GM23248 (cell line): ENCODE data around the gene XXYLT1. TPM values are rescaled to one million over a fixed set of nuclear protein-coding genes. Genes with fewer than 3 reads are reported as not detected.

ENCODE experiments used
- DNase-seq: peaks from one replicate; pipeline ENCODE4 v3.0.0-alpha.2; 2015
- H2AFZ ChIP-seq: fragments of 200-600 bp; sonication (generic); 2 replicates; pipeline ENCODE4 v1.6.1; 2016; ENCODE audit warnings: antibody characterized with exemption
- H3F3A ChIP-seq: fragments of 200-600 bp; sonication (generic); 2 replicates; pipeline ENCODE4 v1.6.1; 2016; ENCODE audit warnings: mild to moderate bottlenecking, antibody characterized with exemption, mixed run types; ENCODE audit not compliant: insufficient read depth
- H3K27ac ChIP-seq: fragments of 200-600 bp; sonication (generic); 2 replicates; pipeline ENCODE4 v1.5.1; 2016; ENCODE audit warnings: mild to moderate bottlenecking
- H3K27me3 ChIP-seq: fragments of 200-600 bp; sonication (generic); replicated peaks from 2 replicates; pipeline ENCODE4 v1.6.1; 2016; ENCODE audit warnings: mild to moderate bottlenecking; ENCODE audit not compliant: insufficient read depth
- H3K36me3 ChIP-seq: fragments of 200-600 bp; sonication (generic); 2 replicates; pipeline ENCODE4 v1.6.1; 2016; ENCODE audit warnings: low read depth, mild to moderate bottlenecking
- H3K4me1 ChIP-seq: fragments of 200-600 bp; sonication (generic); 2 replicates; pipeline ENCODE4 v1.6.1; 2016; ENCODE audit warnings: mild to moderate bottlenecking; ENCODE audit not compliant: insufficient read depth
- H3K4me2 ChIP-seq: fragments of 200-600 bp; sonication (generic); one replicate; pipeline ENCODE4 v1.6.1; 2016; ENCODE audit warnings: mild to moderate bottlenecking; ENCODE audit not compliant: unreplicated experiment
- H3K4me3 ChIP-seq: fragments of 200-600 bp; sonication (generic); 2 replicates; pipeline ENCODE4 v1.5.1; 2016; ENCODE audit warnings: mild to moderate bottlenecking
- H3K79me2 ChIP-seq: fragments of 200-600 bp; sonication (generic); 2 replicates; pipeline ENCODE4 v1.6.1; 2016; ENCODE audit warnings: mild to moderate bottlenecking; ENCODE audit not compliant: insufficient read depth
- H3K9ac ChIP-seq: fragments of 200-600 bp; sonication (generic); 2 replicates; pipeline ENCODE4 v1.6.1; 2016; ENCODE audit warnings: mild to moderate bottlenecking
- H3K9me2 ChIP-seq: fragments of 200-600 bp; sonication (generic); 2 replicates; pipeline ENCODE4 v1.6.1; 2016; ENCODE audit warnings: mixed run types, mild to moderate bottlenecking, moderate library complexity; ENCODE audit not compliant: insufficient read depth
- H3K9me3 ChIP-seq: fragments of 200-600 bp; sonication (generic); one replicate; pipeline ENCODE4 v1.6.1; 2017; ENCODE audit warnings: low read depth
- H4K20me1 ChIP-seq: fragments of 200-600 bp; sonication (generic); 2 replicates; pipeline ENCODE4 v1.6.0; 2016; ENCODE audit not compliant: insufficient read depth
- EZH2 ChIP-seq: fragments of 200-600 bp; sonication (generic); IDR thresholded peaks from 2 replicates; pipeline ENCODE4 v1.6.1; 2018; ENCODE audit warnings: antibody characterized with exemption, mild to moderate bottlenecking; ENCODE audit not compliant: insufficient read depth, poor library complexity, severe bottlenecking
- EZH2phosphoT487 ChIP-seq: fragments of 200-600 bp; sonication (generic); IDR thresholded peaks from 2 replicates; pipeline ENCODE4 v1.6.1; 2018; ENCODE audit warnings: antibody characterized with exemption, moderate library complexity, mild to moderate bottlenecking, low read depth; ENCODE audit not compliant: insufficient read depth
- WGBS, 2 experiments: methylation state at CpG; one replicate each; pipeline ENCODE4 v1.1.6; 2015 to 2017; ENCODE audit warnings: low lambda C conversion rate in 2 of 2, low coverage in 1 of 2; ENCODE audit errors: missing lambda C conversion rate in 2 of 2; 5-methylcytosine and 5-hydroxymethylcytosine counted together
- in situ Hi-C: fragments of 300-500 bp; cut with MboI; formaldehyde crosslinking; loops from 2 replicates; pipeline ENCODE4 v1.15.0; 2020
- polyA plus RNA-seq: library from polyadenylated mRNA; unstranded; fragments of >200 nt; fragmentation: Nextera tagmentation; extraction: Ambion mirVana; gene quantifications from 2 replicates; pipeline ENCODE4 v1.2.1, GENCODE V29; 2016
- total RNA-seq: library from RNA; depleted of rRNA; stranded (reverse); fragments of >200 nt; shearing (Covaris generic); gene quantifications from 2 replicates; pipeline ENCODE4 v1.2.3, GENCODE V29; 2014

XXYLT1 gene
- total and polyA plus RNA-seq, 2 experiments from 2014 or later, result 22.8 to 44.7 TPM

DNA sequence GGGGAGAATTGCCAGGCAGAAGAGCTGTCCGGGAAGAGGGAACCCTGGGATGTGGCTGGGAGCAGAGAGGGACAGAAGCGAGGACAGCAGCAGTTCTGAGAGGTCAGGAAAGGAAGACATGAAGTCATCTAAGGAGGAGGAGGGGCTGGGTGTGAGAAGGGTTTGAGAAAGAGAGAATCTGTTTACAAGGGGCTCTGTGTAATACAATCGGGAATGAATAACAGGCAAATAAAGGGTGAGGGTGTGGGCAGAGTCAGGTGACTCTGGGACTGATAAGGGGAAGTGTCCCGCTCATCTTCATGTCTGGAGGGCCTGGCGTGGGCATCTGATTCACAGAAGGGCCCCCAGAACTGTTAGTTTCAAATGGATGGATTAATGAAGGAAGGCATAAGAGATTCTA is 191.3 kb downstream of the XXYLT1 start:
- Histone ChIP-seq H3K36me3 (no peaks in the 10 kb centered on the region), H3K4me1 (no peaks in the 10 kb centered on the region), H3K4me3 (no peak overlapping the region), H2AFZ (no peak overlapping the region), H3F3A (no peaks in the 10 kb centered on the region), H3K79me2 (no peaks in the 10 kb centered on the region), H4K20me1 (no peaks in the 10 kb centered on the region), H3K4me2 (no peak overlapping the region), H3K9ac (no peak overlapping the region), H3K27ac (no peak overlapping the region), H3K27me3 (no peaks in the 10 kb centered on the region), H3K9me3 (no peaks in the 10 kb centered on the region), H3K9me2 (no peaks in the 10 kb centered on the region)
- no peak for TF ChIP-seq EZH2
- no peak for TF ChIP-seq EZH2phosphoT487
- peak; percentile 8 for DNase-seq
- WGBS, 2 experiments, result 53 to 58% methylated on average over 5 of the region's 5 CpGs
- in situ Hi-C loops, result no loop called here

DNA sequence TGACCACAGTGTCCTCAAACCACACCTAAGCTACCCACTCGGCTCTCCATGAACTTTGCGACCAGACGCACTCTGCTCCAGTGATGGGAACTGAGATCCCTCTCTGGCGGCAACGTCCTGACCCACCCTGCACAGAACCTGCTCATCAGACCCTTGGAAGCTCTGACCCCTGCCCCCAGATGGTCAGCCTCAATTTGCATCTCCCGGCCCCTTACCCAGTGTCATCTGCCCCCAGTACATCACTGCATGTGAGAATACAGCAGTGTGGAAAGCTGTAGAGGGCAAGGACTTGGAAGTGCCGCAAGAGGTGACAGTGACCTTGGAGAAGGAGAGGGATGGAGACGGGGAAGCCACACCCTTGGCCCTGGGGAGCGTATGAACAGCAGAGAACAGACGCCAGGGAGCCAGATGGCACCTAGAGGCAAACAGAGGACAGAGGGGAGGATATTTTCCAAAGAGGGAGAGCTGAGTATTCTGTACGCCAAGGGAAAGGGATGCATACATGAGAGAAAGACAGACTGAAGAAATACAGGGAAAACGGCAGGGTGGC is 192.0 kb downstream of the XXYLT1 start:
- H3K4me1 ChIP-seq, result no peaks in the 10 kb centered on the region
- H3K4me2 ChIP-seq, result no peak overlapping the region
- H3K36me3 ChIP-seq, result no peaks in the 10 kb centered on the region
- H2AFZ ChIP-seq, result no peak overlapping the region
- no peaks in the 10 kb centered on the region for H3K79me2 ChIP-seq
- no peaks in the 10 kb centered on the region for H3K9me2 ChIP-seq
- H3K4me3 ChIP-seq, result no peak overlapping the region
- no peaks in the 10 kb centered on the region for H3K27me3 ChIP-seq
- no peak overlapping the region for H3K9ac ChIP-seq
- no peak overlapping the region for H3K27ac ChIP-seq
- 78% methylated on average over 12 of the region's 12 CpGs for WGBS, 2 experiments
- H3F3A ChIP-seq, result no peaks in the 10 kb centered on the region
- no peaks in the 10 kb centered on the region for H3K9me3 ChIP-seq
- no peaks in the 10 kb centered on the region for H4K20me1 ChIP-seq
- DNase-seq, result no peak
- in situ Hi-C loops, result no loop called here
- no peak for TF ChIP-seq EZH2phosphoT487
- no peak for TF ChIP-seq EZH2

DNA sequence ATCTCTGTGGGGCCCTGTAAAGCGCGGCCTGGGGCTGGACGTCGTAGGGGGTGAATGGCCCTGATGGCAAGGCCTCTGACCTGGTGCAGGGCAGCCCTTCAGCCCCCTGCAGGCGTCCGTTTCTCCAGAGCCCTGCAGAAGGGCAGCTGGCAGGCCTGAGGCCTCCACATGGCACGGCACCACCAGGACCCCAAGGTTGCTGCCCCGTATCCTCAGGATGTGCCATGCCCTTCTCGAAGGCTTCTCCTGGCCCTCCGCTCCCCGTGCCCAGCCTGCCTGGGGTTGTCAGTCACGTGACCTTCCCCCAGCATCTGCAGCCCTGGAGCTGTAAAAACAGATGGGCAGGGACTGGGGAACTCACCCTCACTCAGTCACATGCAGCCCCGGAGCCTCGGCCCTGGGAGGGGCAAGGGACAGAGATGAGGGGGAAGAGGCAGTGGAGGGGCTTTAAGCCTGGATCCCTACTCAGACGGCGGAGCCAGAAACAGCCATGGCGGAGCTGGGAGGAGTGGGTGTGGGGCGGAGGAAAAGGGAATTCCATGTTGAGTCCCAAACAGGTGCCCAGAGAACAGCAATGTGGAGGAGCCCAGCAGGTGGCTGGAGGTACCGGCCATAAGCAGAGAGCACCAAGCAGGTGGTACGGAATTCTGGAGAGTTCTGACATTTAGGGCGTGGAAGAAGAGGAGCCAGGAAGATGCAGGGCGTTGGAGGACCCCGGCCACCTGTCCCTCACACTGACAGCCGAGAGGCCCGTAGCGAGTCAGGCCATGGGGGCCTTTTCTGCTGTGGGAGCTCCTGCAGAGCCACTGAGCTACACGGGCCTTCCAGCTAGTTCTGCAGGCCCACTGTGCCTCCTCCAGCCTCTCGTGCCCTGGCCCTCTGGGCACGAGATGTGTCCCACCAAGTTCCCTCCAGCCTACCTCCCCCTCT is 193.1 kb downstream of the XXYLT1 start:
- H2AFZ ChIP-seq, result no peak overlapping the region
- H3K27me3 ChIP-seq, result no peaks in the 10 kb centered on the region
- no peaks in the 10 kb centered on the region for H3K79me2 ChIP-seq
- no peak for DNase-seq
- H3K9me3 ChIP-seq, result no peaks in the 10 kb centered on the region
- no peaks in the 10 kb centered on the region for H3K9me2 ChIP-seq
- H3K4me2 ChIP-seq, result no peak overlapping the region
- H4K20me1 ChIP-seq, result no peaks in the 10 kb centered on the region
- 83 to 85% methylated on average over 22 to 28 of the region's 29 CpGs for WGBS, 2 experiments
- no peaks in the 10 kb centered on the region for H3K4me1 ChIP-seq
- in situ Hi-C loops, result no loop called here
- no peaks in the 10 kb centered on the region for H3F3A ChIP-seq
- TF ChIP-seq EZH2 (no peak), EZH2phosphoT487 (no peak)
- H3K27ac ChIP-seq, result no peak overlapping the region
- H3K36me3 ChIP-seq, result no peaks in the 10 kb centered on the region
- H3K4me3 ChIP-seq, result no peak overlapping the region
- no peak overlapping the region for H3K9ac ChIP-seq

DNA sequence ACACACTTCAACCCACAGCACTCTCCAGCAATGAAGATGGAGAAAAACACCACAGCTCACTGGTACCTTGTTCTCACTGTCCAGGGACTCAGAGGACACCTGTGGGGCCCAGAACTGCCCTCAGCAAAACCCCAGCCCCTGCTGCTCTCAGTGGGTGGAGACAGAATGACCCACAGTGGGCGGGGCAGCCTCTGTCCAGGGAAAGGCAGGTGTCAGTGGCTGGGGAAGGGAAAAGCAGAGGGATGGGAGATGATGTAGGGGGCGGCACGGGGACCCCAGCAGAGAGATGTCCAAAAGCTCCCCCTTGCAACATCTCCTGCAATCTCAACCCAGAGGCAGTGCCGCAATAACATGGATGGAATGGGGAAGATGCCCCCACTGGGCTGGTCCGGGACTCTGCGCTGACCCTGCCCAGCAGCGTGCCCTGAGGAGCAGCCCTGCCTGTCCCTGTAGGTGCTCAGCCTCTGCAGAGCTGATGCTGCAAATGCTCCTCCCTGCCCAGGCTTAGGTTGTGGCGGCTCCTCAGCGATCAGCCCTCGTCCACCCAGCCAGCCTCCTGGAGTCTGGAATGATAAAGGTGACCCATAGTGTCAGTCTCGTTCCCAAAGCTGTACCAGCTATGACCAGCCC is 193.9 kb downstream of the XXYLT1 start:
- H3K4me2 ChIP-seq, result no peak overlapping the region
- H3K9me3 ChIP-seq, result no peaks in the 10 kb centered on the region
- H3K27me3 ChIP-seq, result no peaks in the 10 kb centered on the region
- H3K9me2 ChIP-seq, result no peaks in the 10 kb centered on the region
- H3K4me3 ChIP-seq, result no peak overlapping the region
- H3K36me3 ChIP-seq, result no peaks in the 10 kb centered on the region
- no peaks in the 10 kb centered on the region for H3F3A ChIP-seq
- no peak overlapping the region for H2AFZ ChIP-seq
- no peak overlapping the region for H3K9ac ChIP-seq
- in situ Hi-C loops, result no loop called here
- H3K4me1 ChIP-seq, result no peaks in the 10 kb centered on the region
- H3K79me2 ChIP-seq, result no peaks in the 10 kb centered on the region
- DNase-seq, result no peak
- H3K27ac ChIP-seq, result no peak overlapping the region
- 94% methylated on average over 11 of the region's 11 CpGs for WGBS, 2 experiments
- no peak for TF ChIP-seq EZH2
- no peaks in the 10 kb centered on the region for H4K20me1 ChIP-seq
